ELF-1 (cell line): ENCODE measurements around the gene C19orf25.
"Not testable (repeated sequence)": the region's sequence is repeated elsewhere in the genome, so short reads cannot be mapped to it uniquely, and the experiment has no call there.

Experiments used
- DNase-seq: peaks from one replicate; pipeline ENCODE4 v3.0.0-alpha.2; 2016; ENCODE audit warnings: low read depth, low spot score

Gene C19orf25

DNA sequence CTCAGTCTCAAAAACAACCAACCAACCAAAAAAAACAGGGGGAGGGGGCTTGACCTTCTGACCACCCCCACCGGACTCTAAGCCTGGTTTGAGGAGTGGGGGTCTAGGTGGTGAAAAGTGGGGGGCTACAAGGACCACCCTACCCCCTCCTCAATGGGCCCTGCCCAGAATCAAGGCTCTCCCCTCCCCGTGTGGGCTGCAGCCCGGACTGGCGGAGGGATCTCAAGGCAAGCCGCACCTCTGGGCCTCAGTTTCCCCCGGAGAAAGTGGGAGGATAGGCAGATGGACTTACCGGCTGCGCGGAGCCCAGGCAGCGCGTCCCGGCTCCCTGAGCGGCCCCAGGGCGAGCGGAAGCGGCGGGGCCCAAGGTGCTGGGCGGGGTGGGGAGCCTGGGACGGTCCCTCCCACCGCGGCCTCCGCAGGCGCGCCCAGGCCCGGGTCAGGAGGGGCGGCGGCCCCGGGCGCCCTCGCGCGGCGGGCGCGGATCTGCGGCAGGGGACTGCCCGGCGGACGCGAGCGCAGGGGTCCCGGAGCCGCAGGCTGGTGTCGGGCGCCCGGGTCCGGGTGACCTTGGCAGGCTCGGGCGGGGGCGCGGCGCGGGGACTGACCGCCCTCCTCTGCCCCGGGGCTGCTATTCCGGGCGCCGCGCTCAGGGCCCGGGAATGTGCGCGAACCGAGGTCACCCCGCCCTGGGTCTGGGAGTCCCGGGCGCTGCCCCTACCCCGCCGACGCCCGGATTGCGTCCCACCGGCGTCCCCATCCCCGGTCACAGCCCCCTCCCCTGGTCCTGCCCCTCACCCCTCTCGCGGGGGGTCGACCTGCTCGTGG is 33.9 kb upstream of the C19orf25 start, which contains the start of gene ADAMTSL5:
Gene ADAMTSL5 (minus strand): TSS at position 349 of the 828 bp plus-strand sequence. CDS start 2,076 bp downstream, outside the sequence.
- DNase-seq, result peak; percentile 41

DNA sequence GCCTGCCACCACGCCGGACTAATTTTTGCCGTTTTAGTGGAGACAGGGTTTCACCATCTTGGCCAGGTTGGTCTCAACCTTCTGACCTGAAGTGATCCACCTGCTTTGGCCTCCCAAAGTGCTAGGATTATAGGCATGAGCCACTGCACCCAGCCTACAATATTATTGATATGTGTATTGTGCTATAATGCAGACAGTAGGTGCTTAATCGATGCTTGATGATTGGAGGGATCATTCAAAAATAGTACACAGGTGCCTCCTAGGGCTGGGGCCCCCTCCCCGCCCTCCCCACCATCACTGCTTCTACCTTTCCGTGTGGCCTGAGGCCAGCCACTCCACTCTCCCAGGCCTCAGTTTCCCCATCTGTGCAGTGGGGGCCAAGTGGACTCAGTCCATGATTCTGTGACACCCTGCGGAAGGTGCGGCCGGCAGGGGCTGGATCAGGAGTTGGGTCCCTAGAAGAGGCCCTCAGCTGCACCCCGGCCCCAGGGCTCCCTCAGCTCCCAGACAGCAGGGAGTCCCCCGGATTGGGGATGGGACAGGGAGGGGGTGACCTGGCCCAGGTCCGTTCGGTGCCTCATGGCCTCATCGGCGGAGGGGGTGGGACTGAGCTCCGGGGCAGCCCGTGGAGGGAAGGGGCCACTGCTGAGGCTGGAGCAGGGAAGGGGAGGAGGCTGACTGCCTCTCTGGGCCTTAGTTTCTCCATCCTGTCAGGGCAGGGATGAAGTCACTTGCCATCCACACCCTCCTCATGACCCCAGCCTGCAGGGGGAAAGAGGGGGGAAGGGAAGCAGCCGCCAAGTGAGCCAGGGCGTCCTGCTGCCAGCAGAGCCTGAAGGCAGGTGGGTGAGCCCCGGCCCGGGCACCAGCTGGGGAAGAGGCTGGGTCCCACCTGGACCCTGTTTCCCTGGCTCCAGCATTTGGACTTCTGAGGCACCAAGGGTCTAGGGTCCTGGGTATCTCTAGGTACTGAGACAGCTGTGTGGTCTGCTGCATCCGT is 32.6 kb upstream of the C19orf25 start:
- DNase-seq, result no peak

- no peak for DNase-seq
Measured at GRCh38 chr19:1510807-1511206, 31.8 kb upstream of the C19orf25 start.

GRCh38 chr19:1510442-1510806 is 31.4 kb upstream of the C19orf25 start:
- no peak for DNase-seq

DNA sequence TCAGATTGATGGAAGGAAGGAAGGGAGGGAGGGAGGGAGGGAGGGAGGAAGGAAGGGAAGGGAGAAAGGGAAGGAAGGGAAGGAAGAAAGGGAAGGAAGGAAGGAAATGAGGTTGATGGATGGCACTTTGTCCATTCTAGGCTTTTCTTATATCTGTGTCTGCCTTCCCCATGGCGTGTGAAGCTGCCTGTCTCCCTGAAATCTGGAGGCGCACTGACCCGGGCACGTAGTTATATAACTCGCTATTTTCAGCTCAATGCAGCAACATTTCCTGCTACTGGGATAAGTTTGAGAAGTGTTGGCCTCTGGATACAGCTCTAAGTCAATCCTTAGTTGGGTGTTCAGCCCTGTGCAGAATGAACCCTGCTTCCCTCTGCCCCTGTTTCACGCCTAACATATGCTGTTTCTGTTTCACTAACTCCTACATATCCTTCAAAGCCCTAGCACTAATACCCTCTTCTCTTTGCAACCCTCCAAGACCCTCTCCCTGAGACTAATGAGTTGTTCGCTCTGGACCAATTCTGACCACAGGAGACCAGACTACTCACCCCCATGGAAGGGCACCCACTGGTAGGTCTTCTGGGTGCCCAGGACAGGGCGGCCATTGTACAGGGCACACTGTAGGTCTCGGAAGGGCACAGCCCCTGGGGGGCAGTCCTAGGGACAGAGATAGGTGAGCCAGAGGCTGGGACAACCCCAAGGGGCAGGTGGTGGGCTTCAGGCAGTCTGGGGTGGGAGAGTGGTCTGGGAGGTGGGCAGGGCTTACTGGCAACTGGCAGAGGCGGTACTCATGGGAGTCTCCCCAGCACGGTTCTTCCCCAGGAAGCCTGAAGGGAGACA is 30.8 kb upstream of the C19orf25 start:
- DNase-seq, result no peak

- no peak for DNase-seq
Measured at GRCh38 chr19:1508507-1508856, 29.5 kb upstream of the C19orf25 start.

DNA sequence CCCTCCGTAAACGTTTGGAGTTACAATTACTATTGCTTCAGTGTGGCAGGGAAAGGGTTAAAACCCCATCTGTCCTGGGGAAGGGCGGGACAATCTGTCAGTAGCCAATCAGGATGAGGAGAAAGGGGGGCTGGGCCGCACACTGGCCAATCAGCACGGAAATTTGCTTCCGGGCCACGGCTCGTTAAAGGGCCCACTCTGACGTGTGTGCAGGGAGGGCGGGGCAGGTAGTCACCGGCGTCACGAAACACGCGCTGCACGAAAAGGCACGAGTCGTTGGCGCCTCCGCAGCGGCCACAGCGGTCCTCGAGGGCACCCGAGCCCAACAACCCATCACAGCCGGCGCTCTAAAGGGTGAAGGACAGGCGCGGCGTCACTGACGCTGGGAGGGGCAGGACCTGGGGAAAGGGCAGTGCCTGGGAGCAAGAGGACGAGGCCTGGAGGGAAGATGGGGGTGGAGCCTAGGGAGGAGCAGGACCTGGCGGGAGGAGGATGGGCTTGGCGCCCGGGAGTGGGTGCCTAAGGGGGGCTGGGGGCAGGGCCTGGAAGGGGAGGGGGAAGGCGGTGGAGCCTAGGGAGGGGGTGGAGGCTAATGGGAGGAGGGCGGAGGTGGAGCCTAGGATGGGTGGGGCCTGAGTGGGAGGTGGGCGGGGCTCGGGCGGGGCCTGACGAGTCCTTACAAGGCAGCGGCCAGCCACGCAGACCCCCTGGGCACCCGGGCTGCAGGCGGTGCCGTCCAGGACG is 28.9 kb upstream of the C19orf25 start:
- peak; percentile 98 for DNase-seq

GRCh38 chr19:1507192-1507660 is 28.2 kb upstream of the C19orf25 start:
- no peak for DNase-seq

DNA sequence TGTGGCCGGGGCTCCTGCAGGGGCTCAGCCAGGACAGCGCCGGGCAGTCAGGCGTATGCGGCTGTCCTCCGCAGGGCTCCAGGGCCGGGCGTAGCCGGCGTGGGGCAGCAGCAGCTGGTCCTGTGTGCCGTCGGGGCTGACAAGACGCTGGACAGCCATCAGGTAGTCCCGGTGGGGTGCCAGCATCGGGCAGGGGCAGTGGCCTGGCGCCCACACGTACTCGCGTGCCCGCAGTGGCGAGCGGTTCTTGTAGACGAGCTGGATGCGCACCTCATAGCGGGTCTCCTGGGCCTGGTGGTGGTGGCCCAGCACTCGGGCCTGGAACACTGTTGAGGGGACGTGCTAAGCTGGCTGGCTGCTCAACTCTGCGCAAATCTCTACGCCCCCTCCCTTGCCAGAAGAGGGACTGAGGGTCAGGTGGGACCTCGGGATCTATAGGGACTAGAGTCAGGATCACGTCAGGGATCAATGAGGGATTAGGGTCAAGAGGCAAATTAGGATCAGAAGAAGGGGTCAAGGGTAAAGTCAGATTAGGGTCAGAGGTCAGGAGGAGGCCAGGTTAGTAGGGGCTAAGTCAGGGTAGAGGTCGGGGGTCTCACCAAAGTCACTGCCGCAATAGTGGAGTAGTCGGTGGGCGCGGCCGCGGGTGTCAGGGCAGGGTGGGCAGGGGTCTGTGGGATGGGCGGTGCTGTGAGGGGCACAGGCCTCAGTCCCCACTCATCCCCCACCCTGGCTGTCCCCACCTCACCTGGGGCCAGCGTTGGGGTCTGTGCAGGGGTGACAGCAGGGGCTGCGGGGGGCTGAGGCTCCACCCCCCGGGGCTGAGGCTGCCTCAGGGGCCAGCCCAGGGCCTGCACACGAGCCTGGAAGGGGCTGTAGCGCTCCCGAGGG is 27.2 kb upstream of the C19orf25 start:
- DNase-seq, result no peak

DNA sequence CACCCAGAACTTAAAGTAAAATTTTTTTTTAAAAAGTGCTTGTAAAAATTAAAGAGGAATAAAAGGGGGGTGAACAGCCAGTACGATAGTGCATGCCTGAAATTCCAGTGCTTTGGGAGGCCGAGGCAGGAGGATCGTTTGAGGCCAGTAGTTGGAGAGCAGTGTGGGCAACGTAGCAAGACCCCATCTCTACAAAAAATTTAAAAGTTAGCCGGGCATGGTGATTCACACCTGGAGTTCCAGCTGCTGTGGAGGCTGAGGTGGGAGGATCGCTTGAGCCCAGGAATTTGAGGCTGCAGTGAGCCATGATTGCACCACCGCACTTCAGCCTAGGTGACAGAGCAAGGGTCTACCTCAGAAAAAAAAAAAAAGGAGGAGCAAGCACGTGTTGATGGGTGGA is 26.0 kb upstream of the C19orf25 start:
- no peak for DNase-seq

GRCh38 chr19:1503925-1504773 is 25.1 kb upstream of the C19orf25 start:
- no peak for DNase-seq

GRCh38 chr19:1503089-1503924 is 24.3 kb upstream of the C19orf25 start:
- peak; percentile 74 for DNase-seq

- DNase-seq, result no peak
Measured at GRCh38 chr19:1502433-1503088, 23.5 kb upstream of the C19orf25 start.

DNA sequence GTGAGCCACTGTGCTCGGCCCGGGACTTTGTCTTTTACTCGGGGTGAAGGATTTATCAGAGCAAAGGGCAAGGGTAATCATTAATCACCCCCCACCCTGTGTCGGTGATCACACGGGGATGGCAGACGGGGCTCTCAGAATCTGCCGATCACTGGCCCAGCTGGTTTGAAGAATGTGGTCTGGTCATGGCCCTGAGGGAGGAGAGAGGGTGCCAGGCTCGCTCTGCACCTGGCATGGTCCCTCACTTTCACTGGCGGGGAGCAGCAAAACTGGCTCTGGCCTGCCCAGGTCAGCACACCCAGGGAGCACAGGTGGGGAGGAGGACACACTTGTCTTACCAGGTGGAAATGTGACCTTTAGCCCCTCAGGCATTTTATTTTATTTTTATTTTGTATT is 22.2 kb upstream of the C19orf25 start:
- DNase-seq, result no peak

DNA sequence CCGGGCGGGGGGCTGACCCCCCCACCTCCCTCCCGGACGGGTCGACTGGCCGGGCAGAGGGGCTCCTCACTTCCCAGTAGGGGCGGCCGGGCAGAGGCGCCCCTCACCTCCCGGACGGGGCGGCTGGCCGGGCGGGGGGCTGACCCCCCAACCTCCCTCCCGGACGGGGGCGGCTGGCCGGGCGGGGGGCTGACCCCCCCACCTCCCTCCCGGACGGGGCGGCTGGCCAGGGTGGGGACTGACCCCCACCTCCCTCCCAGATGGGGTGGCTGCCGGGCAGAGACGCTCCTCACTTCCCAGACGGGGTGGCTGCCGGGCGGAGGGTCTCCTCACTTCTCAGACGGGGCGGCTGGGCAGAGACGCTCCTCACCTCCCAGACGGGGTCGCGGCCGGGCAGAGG is 20.2 kb upstream of the C19orf25 start:
- not testable (repeated sequence) for DNase-seq

- no peak for DNase-seq
Measured at GRCh38 chr19:1497578-1498235, 18.7 kb upstream of the C19orf25 start.
